Right renal pelvis (tissue), 4 donors: ENCODE data around the gene RFX8. TPM values are rescaled to one million over a fixed set of nuclear protein-coding genes. Genes with fewer than 3 reads are reported as not detected.
"Not testable (repeated sequence)": the region's sequence is repeated elsewhere in the genome, so short reads cannot be mapped to it uniquely, and the experiment has no call there.

Experiments used
- DNase-seq, 4 donors: peaks; one replicate each; pipeline ENCODE4 v3.0.0-alpha.2; 2013; ENCODE audit warnings: low read depth in 4 of 4, low spot score in 3 of 4, missing footprints in 1 of 4
- polyA plus RNA-seq, 4 donors: library from polyadenylated mRNA; unstranded; fragments of 120-200 nt; gene quantifications; one replicate each; pipeline ENCODE4 v1.2.1, GENCODE V29; 2013; ENCODE audit not compliant: insufficient read length in 4 of 4

Gene RFX8
- polyA plus RNA-seq, 4 donors = 0.52 to 1.1 (median 0.96) TPM

GRCh38 chr2:101356521-101356920, 118.4 kb downstream of the RFX8 start:
- DNase-seq = no peak

GRCh38 chr2:101356055-101356454, 118.9 kb downstream of the RFX8 start:
- DNase-seq = no peak

GRCh38 chr2:101355401-101356054, 119.4 kb downstream of the RFX8 start:
- no peak for DNase-seq

- DNase-seq = no peak
These were observed 120.2 kb downstream of the RFX8 start for GRCh38 chr2:101354420-101355311.

GRCh38 chr2:101352631-101353030, 122.3 kb downstream of the RFX8 start:
- not testable (repeated sequence) for DNase-seq

GRCh38 chr2:101351207-101351606, 123.7 kb downstream of the RFX8 start:
- DNase-seq = no peak

- no peak for DNase-seq
These were observed 124.8 kb downstream of the RFX8 start for GRCh38 chr2:101349893-101350662.

GRCh38 chr2:101348883-101349282, 126.0 kb downstream of the RFX8 start:
- no peak for DNase-seq

Other genes with a start within 250 kb of the RFX8 start
- gene CNOT11, start 222.2 kb downstream of the RFX8 start, polyA plus RNA-seq = 10 to 100 TPM; 48.1 to 75.5 (median 59.8) TPM
- 10 to 100 TPM; 38.6 to 54.1 (median 42.0) TPM for gene RNF149, start 166.4 kb downstream of the RFX8 start, polyA plus RNA-seq
- under 1 TPM; 0.43 to 0.87 (median 0.62) TPM for gene CREG2, start 87.6 kb downstream of the RFX8 start, polyA plus RNA-seq
- 10 to 100 TPM; 67.5 to 82.6 (median 78.0) TPM for gene MAP4K4, start 222.6 kb upstream of the RFX8 start, polyA plus RNA-seq